ENCODE measurements around the gene TGM4.

The TGM4 gene

GRCh38 chr3:44962621-44963393, 88.4 kb downstream of the TGM4 start:
- no peak overlapping the region for H3K27ac ChIP-seq
- TF ChIP-seq CTCF (conservative IDR thresholded peaks at IDR 0.05) = no peak

- H3K27ac ChIP-seq = no peak overlapping the region
- no peak for TF ChIP-seq CTCF (conservative IDR thresholded peaks at IDR 0.05)
Measured at GRCh38 chr3:44963571-44964325, 89.3 kb downstream of the TGM4 start.

Measured in VCaP (cell line).